ENCODE results near the gene ESYT2.
"Not testable (repeated sequence)": the region's sequence is repeated elsewhere in the genome, so short reads cannot be mapped to it uniquely, and the experiment has no call there.

The ESYT2 gene

GRCh38 chr7:158699341-158699740, 130.0 kb downstream of the ESYT2 start:
- no peak for DNase-seq (ENCODE audit: low read depth in 2 of 2, low spot score in 1 of 2)

GRCh38 chr7:158698657-158699195, 130.6 kb downstream of the ESYT2 start:
- no peak for DNase-seq (ENCODE audit: low read depth in 2 of 2, low spot score in 1 of 2)

GRCh38 chr7:158697597-158697996, 131.7 kb downstream of the ESYT2 start:
- DNase-seq (ENCODE audit: low read depth in 2 of 2, low spot score in 1 of 2) = not testable (repeated sequence)

- peak in 1 of 2 donors; percentile 19 for DNase-seq (ENCODE audit: low read depth in 2 of 2, low spot score in 1 of 2)
These were observed 133.4 kb downstream of the ESYT2 start for GRCh38 chr7:158695726-158696452.

- DNase-seq (ENCODE audit: low read depth in 2 of 2, low spot score in 1 of 2) = no peak
These were observed 134.3 kb downstream of the ESYT2 start for GRCh38 chr7:158695056-158695455.

GRCh38 chr7:158694650-158695049, 134.7 kb downstream of the ESYT2 start:
- DNase-seq (ENCODE audit: low read depth in 2 of 2, low spot score in 1 of 2) = no peak

GRCh38 chr7:158689488-158689887, 139.8 kb downstream of the ESYT2 start:
- no peak for DNase-seq (ENCODE audit: low read depth in 2 of 2, low spot score in 1 of 2)

- DNase-seq (ENCODE audit: low read depth in 2 of 2, low spot score in 1 of 2) = no peak
These were observed 141.9 kb downstream of the ESYT2 start for GRCh38 chr7:158687406-158687805.

GRCh38 chr7:158685693-158686092, 143.6 kb downstream of the ESYT2 start:
- DNase-seq (ENCODE audit: low read depth in 2 of 2, low spot score in 1 of 2) = no peak

GRCh38 chr7:158684329-158684728, 145.0 kb downstream of the ESYT2 start:
- no peak for DNase-seq (ENCODE audit: low read depth in 2 of 2, low spot score in 1 of 2)

GRCh38 chr7:158683541-158683940, 145.8 kb downstream of the ESYT2 start:
- DNase-seq (ENCODE audit: low read depth in 2 of 2, low spot score in 1 of 2) = no peak

- DNase-seq (ENCODE audit: low read depth in 2 of 2, low spot score in 1 of 2) = no peak
These were observed 146.9 kb downstream of the ESYT2 start for GRCh38 chr7:158682456-158682855.

Data from stimulated activated CD8-positive, alpha-beta memory T cell treated with anti-CD3 and anti-CD28 coated beads, Interleukin-4, amount 100 ng/mL, for 4 hours (primary cell).